ENCODE measurements around the gene CDH24. TPM values are rescaled to one million over a fixed set of nuclear protein-coding genes. Genes with fewer than 3 reads are reported as not detected.

The CDH24 gene, protein sequence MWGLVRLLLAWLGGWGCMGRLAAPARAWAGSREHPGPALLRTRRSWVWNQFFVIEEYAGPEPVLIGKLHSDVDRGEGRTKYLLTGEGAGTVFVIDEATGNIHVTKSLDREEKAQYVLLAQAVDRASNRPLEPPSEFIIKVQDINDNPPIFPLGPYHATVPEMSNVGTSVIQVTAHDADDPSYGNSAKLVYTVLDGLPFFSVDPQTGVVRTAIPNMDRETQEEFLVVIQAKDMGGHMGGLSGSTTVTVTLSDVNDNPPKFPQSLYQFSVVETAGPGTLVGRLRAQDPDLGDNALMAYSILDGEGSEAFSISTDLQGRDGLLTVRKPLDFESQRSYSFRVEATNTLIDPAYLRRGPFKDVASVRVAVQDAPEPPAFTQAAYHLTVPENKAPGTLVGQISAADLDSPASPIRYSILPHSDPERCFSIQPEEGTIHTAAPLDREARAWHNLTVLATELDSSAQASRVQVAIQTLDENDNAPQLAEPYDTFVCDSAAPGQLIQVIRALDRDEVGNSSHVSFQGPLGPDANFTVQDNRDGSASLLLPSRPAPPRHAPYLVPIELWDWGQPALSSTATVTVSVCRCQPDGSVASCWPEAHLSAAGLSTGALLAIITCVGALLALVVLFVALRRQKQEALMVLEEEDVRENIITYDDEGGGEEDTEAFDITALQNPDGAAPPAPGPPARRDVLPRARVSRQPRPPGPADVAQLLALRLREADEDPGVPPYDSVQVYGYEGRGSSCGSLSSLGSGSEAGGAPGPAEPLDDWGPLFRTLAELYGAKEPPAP
- polyA plus RNA-seq, result 1 to 10 TPM in 1 of 3 donors, under 1 TPM in 2; 0.64 to 1.2 (median 0.78) TPM

GRCh38 chr14:23056956-23057756 is at the start of gene CDH24:
TSS of gene CDH24 (minus strand) at chr14:23057520. CDS start at chr14:23055733, 1,787 bp downstream.
- H3K4me1 Mint-ChIP-seq, result peaks cover 18 to 19% of the 10 kb centered on the region in 2 donors
- peaks cover 0 to 1% (median 0%) of the 10 kb centered on the region in 6 donors for H3K9me3 Mint-ChIP-seq
- H3K36me3 Mint-ChIP-seq, result peaks cover 0 to 7% (median 3%) of the 10 kb centered on the region in 3 donors
- peak within 1 kb of the TSS in 5 of 6 donors; percentile 57 to 83 (median 71) for H3K27ac Mint-ChIP-seq
- H3K4me3 Mint-ChIP-seq, result peak within 1 kb of the TSS; percentile 88 to 92 (median 89)
- peaks cover 0 to 5% (median 2%) of the 10 kb centered on the region in 3 donors for H3K27me3 Mint-ChIP-seq (ENCODE audit: low read depth in 3 of 3)
- DNase-seq, result peak; percentile 64 to 71 (median 70)

DNA sequence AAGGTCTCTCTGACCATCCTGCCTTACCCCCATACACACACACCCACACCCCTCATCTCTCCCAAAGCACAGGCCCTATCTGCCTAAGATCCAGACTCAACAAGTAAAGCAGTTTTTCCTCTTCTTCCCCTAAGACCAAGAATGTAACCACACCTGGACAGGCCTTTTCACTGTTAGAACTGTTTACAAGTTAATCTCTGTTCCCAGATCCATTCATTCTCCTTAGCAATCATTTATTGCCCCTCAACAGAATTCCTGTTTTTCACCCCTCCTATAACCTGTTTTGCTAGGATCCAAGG is 49.4 kb upstream of the CDH24 start:
- peaks cover 0 to 3% (median 3%) of the 10 kb centered on the region in 3 donors for H3K27me3 Mint-ChIP-seq (ENCODE audit: low read depth in 3 of 3)
- H3K4me1 Mint-ChIP-seq, result no peaks in the 10 kb centered on the region
- no peaks in the 10 kb centered on the region for H3K9me3 Mint-ChIP-seq
- no peak overlapping the region for H3K4me3 Mint-ChIP-seq
- DNase-seq, result no peak
- no peaks in the 10 kb centered on the region for H3K36me3 Mint-ChIP-seq
- H3K27ac Mint-ChIP-seq, result peak overlapping the region in 1 of 6 donors; percentile 1

DNA sequence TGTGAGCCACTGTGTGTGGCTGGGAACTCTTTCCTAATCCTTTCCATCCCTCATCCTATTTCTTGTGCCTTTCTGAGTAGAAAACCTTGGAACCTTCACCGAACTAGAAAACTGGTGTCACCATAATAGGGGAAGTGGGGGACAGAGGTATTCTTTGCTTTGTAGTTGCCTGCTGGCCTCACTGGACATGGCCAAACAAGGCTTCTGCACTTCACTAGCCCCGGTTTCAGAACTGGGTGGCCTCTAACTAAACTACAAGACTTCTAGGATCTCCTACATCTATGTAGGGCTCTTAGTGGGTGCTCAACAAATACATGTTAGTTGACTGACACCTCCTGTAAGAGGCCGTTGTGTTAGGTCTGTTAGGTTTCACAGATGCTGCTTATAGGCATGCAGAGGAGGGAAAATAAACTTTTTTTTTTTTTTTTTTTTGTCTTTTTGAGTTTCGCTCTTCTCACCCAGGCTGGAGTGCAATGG is 48.1 kb upstream of the CDH24 start:
- H3K4me3 Mint-ChIP-seq, result no peak overlapping the region
- no peaks in the 10 kb centered on the region for H3K4me1 Mint-ChIP-seq
- DNase-seq, result no peak
- H3K36me3 Mint-ChIP-seq, result peaks cover 0 to 2% (median 0%) of the 10 kb centered on the region in 3 donors
- no peak overlapping the region for H3K27ac Mint-ChIP-seq
- peaks cover 0 to 3% (median 3%) of the 10 kb centered on the region in 3 donors for H3K27me3 Mint-ChIP-seq (ENCODE audit: low read depth in 3 of 3)
- H3K9me3 Mint-ChIP-seq, result no peaks in the 10 kb centered on the region

DNA sequence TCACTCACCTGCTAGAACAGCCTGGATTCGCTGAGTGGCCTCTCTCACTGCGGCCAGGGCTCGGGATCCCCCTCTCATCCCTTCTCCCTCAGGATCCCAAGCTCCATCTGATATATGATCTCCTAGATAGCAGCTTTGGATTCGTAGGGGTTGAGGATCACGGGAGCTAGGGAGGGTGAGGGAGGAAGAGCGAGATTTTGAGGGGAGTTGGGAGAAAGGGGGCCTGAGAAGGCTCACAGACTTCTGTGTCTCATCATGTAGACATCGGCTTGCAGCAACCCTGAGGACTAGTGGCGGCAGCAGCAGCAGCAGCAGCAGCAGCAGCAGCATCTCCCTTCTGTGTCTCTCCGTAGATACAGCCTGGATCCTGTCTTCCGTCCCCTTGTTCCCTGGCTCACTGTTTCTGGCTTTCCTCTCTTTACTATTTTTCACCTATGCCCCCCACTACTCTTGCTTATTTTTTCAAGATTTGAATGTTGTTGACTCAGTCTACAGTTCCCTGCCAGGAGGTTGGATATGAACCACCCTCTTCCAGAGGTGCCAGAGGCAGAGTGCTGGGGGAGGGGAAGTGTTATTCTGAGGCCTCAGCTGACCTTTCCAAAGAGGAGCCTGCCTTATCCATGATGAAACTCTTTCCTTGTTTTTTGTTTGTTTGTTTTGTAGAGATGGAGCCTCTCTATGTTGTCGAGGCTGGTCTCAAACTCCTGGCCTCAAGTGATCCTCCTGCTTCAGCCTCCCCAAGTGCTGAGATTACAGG is 47.4 kb upstream of the CDH24 start, which contains the start of gene CIROP:
TSS of gene CIROP (minus strand) at position 399 of the 757 bp plus-strand sequence. CDS start at position 330, 69 bp downstream.
- no peak for DNase-seq
- H3K4me3 Mint-ChIP-seq, result no peak within 1 kb of the TSS
- H3K27ac Mint-ChIP-seq, result peak within 1 kb of the TSS in 1 of 6 donors; percentile 55
- no peaks in the 10 kb centered on the region for H3K4me1 Mint-ChIP-seq
- no peaks in the 10 kb centered on the region for H3K9me3 Mint-ChIP-seq
- H3K36me3 Mint-ChIP-seq, result peaks cover 0 to 4% (median 0%) of the 10 kb centered on the region in 3 donors
- peaks cover 0 to 3% (median 3%) of the 10 kb centered on the region in 3 donors for H3K27me3 Mint-ChIP-seq (ENCODE audit: low read depth in 3 of 3)

DNA sequence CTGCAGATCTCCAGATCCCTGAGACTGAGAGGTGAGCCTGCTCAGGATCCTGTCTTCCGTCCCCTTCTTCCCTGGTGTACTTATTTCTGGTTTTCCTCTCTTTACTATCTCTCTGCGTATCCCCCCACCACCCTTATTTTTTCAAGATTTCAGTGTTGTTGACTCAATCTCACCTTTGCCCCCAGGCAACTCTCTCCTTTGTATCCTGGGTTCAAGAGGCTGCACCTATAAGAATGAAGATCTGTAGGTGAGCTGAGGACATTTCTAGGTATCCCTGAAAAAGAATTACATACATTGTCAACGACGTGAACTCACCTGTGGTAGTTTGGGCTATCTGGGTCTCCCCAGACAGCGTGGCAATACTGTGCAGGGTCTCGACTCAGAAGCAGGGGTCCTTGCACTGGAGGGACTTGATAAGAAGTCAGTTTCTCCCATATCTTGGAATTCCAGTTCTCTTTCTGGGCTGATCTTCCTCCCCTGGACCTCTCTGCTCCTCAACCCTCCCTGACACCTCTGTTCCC is 46.8 kb upstream of the CDH24 start:
- Mint-ChIP-seq H3K27me3 (ENCODE audit: low read depth in 3 of 3) (peaks cover 0 to 3% (median 3%) of the 10 kb centered on the region in 3 donors), H3K4me1 (peaks cover 1 to 3% of the 10 kb centered on the region in 2 donors), H3K4me3 (no peak overlapping the region), H3K36me3 (peaks cover 0 to 6% (median 2%) of the 10 kb centered on the region in 3 donors), H3K9me3 (no peaks in the 10 kb centered on the region), H3K27ac (peak overlapping the region in 1 of 6 donors; percentile 55)
- DNase-seq, result no peak

- DNase-seq, result no peak
- Mint-ChIP-seq H3K4me1 (peaks cover 2 to 7% of the 10 kb centered on the region in 2 donors), H3K36me3 (peaks cover 0 to 6% (median 6%) of the 10 kb centered on the region in 3 donors), H3K27ac (no peak overlapping the region), H3K4me3 (no peak overlapping the region), H3K27me3 (ENCODE audit: low read depth in 3 of 3) (peaks cover 0 to 3% (median 3%) of the 10 kb centered on the region in 3 donors), H3K9me3 (no peaks in the 10 kb centered on the region)
These were observed 46.3 kb upstream of the CDH24 start for GRCh38 chr14:23103581-23103980.

- Mint-ChIP-seq H3K4me3 (no peak overlapping the region), H3K9me3 (no peaks in the 10 kb centered on the region)
These were observed 45.5 kb upstream of the CDH24 start for GRCh38 chr14:23102801-23103200.

DNA sequence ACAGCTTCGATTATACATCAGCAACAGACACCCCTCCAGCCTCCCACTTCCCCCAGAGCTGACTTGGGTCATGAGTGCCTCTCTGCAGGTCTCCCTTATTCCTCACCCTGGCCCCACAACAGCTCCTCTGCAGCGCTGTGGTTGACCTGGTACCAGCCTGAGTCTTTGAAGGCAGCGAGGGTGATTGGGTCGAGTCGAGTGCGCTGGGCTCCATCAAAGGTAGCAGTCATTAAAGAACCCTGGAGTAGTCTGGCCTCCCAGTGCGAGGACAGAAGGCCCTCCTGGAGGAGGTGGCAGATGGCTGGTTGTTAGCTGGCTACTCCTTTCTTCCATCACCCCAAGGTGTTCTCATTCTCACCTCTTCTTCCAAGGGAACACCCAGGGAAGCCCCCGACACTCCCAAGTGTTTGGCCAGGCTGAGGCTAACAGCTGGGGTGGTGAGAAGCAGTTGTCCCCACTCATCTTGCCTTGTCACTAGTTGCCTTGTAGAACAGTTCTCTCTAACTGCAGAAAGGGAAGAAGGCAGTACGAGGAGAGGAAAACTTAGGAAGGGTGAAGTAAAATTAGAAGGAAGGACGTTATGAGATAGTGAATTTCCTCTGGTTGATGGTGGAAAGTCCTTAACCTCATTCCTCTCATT is 44.8 kb upstream of the CDH24 start:
- Mint-ChIP-seq H3K36me3 (peaks cover 0 to 13% (median 8%) of the 10 kb centered on the region in 3 donors), H3K9me3 (no peaks in the 10 kb centered on the region), H3K4me3 (no peak overlapping the region), H3K27ac (no peak overlapping the region), H3K27me3 (ENCODE audit: low read depth in 3 of 3) (peaks cover 0 to 3% (median 3%) of the 10 kb centered on the region in 3 donors), H3K4me1 (peaks cover 2 to 7% of the 10 kb centered on the region in 2 donors)
- no peak for DNase-seq

More at GRCh38 chr14:23102801-23103200, 45.5 kb upstream of the CDH24 start:
- Mint-ChIP-seq H3K27me3 (ENCODE audit: low read depth in 3 of 3) (peaks cover 0 to 3% (median 3%) of the 10 kb centered on the region in 3 donors), H3K36me3 (peaks cover 0 to 6% (median 6%) of the 10 kb centered on the region in 3 donors), H3K4me1 (peaks cover 2 to 7% of the 10 kb centered on the region in 2 donors), H3K27ac (no peak overlapping the region)
- no peak for DNase-seq

DNA sequence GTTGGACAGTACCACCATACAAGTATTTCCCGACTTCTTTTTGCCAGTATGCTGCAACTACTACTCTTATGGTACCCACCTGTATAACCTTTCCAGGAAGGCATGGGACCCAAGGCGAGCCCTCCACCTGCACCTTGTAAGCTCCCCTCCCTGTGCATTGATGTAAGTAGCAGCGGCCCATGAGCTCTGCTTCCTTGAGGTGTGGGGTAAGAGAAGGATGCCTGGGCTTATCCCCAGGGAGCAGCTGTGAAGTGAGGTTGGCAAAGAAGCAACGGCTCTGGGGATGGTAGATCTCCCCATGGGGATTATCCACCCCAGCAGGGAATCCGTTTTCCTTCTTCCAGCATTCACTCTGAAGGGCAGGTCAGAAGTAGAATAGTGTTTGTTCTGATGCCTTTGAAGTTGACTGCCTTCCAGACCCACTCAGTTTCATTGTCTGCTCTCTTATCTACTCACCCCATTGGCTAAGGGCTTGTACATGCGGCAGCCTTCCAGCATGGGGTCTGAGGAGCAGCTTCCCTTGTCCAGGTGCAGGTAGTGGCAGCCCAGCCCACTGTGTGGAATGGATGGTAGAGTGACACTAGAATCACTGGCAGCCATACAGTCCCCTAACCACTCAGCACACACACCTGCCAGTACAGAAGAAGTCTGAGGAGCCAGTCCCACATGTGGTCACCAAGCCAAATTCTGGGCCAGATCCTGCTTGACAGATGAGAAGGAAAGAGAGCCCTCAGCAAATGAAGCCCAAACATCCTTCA is 44.1 kb upstream of the CDH24 start:
- peaks cover 2 to 7% of the 10 kb centered on the region in 2 donors for H3K4me1 Mint-ChIP-seq
- H3K27ac Mint-ChIP-seq, result peak overlapping the region in 1 of 6 donors; percentile 40

DNA sequence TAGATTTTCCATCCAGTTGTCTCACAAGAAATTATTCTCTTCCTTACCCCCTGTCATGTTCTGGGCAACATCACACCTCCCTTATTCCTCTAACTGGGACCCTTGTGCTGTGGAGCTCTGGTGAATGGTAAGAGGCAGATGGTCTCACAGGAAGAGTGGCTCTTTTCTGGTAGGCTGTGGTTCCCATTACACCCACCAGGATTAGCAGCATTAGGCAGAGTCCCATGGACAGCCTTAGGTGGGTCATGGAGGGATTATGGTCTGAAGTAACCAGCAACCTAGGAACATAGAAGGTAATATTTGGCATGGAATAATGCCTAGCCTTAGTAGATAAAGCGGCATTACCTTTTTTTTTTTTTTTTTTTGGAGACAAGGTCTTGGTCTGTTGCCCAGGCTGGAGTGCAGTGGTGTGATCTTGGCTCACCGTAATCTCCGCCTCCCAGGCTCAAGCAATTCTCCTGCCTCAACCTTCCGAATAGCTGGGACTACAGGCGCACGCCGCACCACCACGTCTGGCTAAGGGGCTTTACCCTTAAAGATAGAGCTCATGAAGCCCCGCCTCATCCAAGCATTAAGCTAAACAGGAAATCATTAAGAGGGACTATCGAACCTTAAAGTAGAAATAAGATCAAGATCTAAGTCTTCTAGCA is 42.0 kb upstream of the CDH24 start:
- DNase-seq, result no peak
- peaks cover 0 to 15% (median 9%) of the 10 kb centered on the region in 3 donors for H3K36me3 Mint-ChIP-seq
- H3K4me3 Mint-ChIP-seq, result no peak overlapping the region
- H3K27ac Mint-ChIP-seq, result peak overlapping the region in 2 of 6 donors; percentile 10 to 37
- peaks cover 0 to 3% (median 0%) of the 10 kb centered on the region in 3 donors for H3K27me3 Mint-ChIP-seq (ENCODE audit: low read depth in 3 of 3)
- H3K4me1 Mint-ChIP-seq, result peaks cover 2 to 7% of the 10 kb centered on the region in 2 donors
- no peaks in the 10 kb centered on the region for H3K9me3 Mint-ChIP-seq

More for the DNA sequence above, 44.1 kb upstream of the CDH24 start:
- H3K4me3 Mint-ChIP-seq, result no peak overlapping the region
- H3K27me3 Mint-ChIP-seq (ENCODE audit: low read depth in 3 of 3), result peaks cover 0 to 3% (median under 1%) of the 10 kb centered on the region in 3 donors
- DNase-seq, result no peak
- H3K9me3 Mint-ChIP-seq, result no peaks in the 10 kb centered on the region
- peaks cover 0 to 15% (median 9%) of the 10 kb centered on the region in 3 donors for H3K36me3 Mint-ChIP-seq

DNA sequence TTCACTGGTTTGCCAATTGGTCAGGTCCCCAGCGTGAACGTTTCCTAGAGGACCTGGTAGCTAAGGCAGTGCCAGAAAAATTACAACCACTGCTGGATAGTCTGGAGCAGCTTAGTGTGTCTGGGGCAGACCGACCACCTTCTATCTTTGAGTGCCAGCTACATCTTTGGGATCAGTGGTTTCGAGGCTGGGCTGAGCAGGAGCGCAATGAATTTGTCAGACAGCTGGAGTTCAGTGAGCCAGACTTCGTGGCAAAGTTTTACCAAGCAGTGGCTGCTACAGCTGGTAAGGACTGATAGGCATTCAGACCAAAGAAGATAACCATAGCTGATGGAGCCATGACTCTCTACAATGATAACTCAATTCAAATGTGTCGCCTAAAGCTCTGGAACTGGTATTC is 40.5 kb upstream of the CDH24 start:
- Mint-ChIP-seq H3K27me3 (ENCODE audit: low read depth in 3 of 3) (peaks cover 0 to 2% (median 0%) of the 10 kb centered on the region in 3 donors), H3K9me3 (no peaks in the 10 kb centered on the region), H3K4me1 (peaks cover 2 to 7% of the 10 kb centered on the region in 2 donors), H3K27ac (peak overlapping the region in 4 of 6 donors; percentile 54 to 86 (median 70)), H3K4me3 (peak overlapping the region in 3 of 5 donors; percentile 1 to 68 (median 59)), H3K36me3 (peaks cover 0 to 15% (median 9%) of the 10 kb centered on the region in 3 donors)
- no peak for DNase-seq
